Neural cell (in vitro differentiated cells): ENCODE data around the gene IER3.

Experiments used
- EP300 ChIP-seq: fragments of 450-650 bp; conservative IDR thresholded peaks from 2 replicates; pipeline ENCODE4 v1.6.1; 2014; ENCODE audit warnings: antibody characterized with exemption, mild to moderate bottlenecking, moderate library complexity; ENCODE audit not compliant: poor library complexity, severe bottlenecking
- EZH2 ChIP-seq: fragments of 200-600, 300-800 bp; shearing (Covaris generic), sonication (generic); IDR thresholded peaks from 2 replicates; pipeline ENCODE4 v1.6.1; 2014; ENCODE audit warnings: antibody characterized with exemption, low read length, borderline replicate concordance, mild to moderate bottlenecking; ENCODE audit not compliant: insufficient read depth, poor library complexity, severe bottlenecking
- MXI1 ChIP-seq: fragments of 450-650 bp; conservative IDR thresholded peaks from 2 replicates; pipeline ENCODE4 v1.6.1; 2014; ENCODE audit warnings: antibody characterized with exemption, mild to moderate bottlenecking; ENCODE audit not compliant: poor library complexity, severe bottlenecking
- POLR2AphosphoS5 ChIP-seq: IDR thresholded peaks from 2 replicates; pipeline ENCODE4 v1.6.1; 2012
- RAD21 ChIP-seq: fragments of 450-650 bp; conservative IDR thresholded peaks from 2 replicates; pipeline ENCODE4 v1.6.1; 2014; ENCODE audit warnings: antibody characterized with exemption, mild to moderate bottlenecking, moderate library complexity
- SMC3 ChIP-seq: fragments of 450-650 bp; conservative IDR thresholded peaks from 2 replicates; pipeline ENCODE4 v1.6.1; 2014; ENCODE audit warnings: antibody characterized with exemption, mild to moderate bottlenecking, moderate library complexity; ENCODE audit not compliant: poor library complexity
- TAF1 ChIP-seq: IDR thresholded peaks from 2 replicates; pipeline ENCODE4 v1.6.1; 2012; ENCODE audit warnings: low read depth
- TF ChIP-seq, protein P1 (sequence below): fragments of 450-650 bp; IDR thresholded peaks from 2 replicates; pipeline ENCODE4 v1.5.1; 2014; ENCODE audit warnings: antibody characterized with exemption, mild to moderate bottlenecking, moderate library complexity; ENCODE audit not compliant: poor library complexity, severe bottlenecking
- TF ChIP-seq, protein P2 (sequence below): IDR thresholded peaks from 2 replicates; pipeline ENCODE4 v1.6.1; 2012; ENCODE audit warnings: borderline replicate concordance

DNA sequence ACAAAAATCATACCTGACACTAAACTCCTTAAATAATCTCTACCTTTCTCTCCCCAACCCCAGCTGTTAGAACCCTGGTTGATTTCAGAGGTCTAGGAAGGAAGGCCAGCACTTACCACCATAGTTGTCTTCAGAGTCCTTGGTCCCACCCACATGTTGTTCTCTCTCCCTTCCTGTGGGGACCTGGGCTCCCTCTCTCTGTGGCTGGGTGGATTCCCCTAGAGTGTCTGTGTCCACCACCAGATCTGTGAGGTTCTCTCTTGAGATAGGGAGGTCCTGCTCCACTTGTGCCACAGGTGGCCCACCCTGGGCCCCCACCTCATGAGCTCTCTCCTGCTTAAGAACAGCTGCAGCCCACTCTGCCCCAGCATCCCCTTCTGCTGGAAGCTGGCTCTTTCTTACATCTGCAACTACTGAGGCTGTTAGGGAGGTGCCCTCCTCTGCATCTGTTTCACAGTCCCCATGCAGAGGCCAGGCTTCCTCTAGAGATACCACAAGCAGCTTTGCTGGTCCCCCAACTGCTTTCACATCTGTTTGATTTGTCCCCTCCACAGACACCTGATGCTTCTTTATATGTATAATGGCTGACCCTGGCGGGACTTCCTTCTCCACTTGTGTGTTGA lies 32.5 kb downstream of the IER3 start:
- TF ChIP-seq, protein P1, sequence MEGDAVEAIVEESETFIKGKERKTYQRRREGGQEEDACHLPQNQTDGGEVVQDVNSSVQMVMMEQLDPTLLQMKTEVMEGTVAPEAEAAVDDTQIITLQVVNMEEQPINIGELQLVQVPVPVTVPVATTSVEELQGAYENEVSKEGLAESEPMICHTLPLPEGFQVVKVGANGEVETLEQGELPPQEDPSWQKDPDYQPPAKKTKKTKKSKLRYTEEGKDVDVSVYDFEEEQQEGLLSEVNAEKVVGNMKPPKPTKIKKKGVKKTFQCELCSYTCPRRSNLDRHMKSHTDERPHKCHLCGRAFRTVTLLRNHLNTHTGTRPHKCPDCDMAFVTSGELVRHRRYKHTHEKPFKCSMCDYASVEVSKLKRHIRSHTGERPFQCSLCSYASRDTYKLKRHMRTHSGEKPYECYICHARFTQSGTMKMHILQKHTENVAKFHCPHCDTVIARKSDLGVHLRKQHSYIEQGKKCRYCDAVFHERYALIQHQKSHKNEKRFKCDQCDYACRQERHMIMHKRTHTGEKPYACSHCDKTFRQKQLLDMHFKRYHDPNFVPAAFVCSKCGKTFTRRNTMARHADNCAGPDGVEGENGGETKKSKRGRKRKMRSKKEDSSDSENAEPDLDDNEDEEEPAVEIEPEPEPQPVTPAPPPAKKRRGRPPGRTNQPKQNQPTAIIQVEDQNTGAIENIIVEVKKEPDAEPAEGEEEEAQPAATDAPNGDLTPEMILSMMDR = no peak
- TF ChIP-seq SMC3 = no peak
- TF ChIP-seq TAF1 = no peak
- TF ChIP-seq, protein P2, sequence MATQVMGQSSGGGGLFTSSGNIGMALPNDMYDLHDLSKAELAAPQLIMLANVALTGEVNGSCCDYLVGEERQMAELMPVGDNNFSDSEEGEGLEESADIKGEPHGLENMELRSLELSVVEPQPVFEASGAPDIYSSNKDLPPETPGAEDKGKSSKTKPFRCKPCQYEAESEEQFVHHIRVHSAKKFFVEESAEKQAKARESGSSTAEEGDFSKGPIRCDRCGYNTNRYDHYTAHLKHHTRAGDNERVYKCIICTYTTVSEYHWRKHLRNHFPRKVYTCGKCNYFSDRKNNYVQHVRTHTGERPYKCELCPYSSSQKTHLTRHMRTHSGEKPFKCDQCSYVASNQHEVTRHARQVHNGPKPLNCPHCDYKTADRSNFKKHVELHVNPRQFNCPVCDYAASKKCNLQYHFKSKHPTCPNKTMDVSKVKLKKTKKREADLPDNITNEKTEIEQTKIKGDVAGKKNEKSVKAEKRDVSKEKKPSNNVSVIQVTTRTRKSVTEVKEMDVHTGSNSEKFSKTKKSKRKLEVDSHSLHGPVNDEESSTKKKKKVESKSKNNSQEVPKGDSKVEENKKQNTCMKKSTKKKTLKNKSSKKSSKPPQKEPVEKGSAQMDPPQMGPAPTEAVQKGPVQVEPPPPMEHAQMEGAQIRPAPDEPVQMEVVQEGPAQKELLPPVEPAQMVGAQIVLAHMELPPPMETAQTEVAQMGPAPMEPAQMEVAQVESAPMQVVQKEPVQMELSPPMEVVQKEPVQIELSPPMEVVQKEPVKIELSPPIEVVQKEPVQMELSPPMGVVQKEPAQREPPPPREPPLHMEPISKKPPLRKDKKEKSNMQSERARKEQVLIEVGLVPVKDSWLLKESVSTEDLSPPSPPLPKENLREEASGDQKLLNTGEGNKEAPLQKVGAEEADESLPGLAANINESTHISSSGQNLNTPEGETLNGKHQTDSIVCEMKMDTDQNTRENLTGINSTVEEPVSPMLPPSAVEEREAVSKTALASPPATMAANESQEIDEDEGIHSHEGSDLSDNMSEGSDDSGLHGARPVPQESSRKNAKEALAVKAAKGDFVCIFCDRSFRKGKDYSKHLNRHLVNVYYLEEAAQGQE = no peak
- TF ChIP-seq EZH2 = no peak
- no peak for TF ChIP-seq RAD21
- no peak for TF ChIP-seq EP300
- TF ChIP-seq POLR2AphosphoS5 = no peak
- TF ChIP-seq MXI1 = no peak
